ENCODE results near the gene PSMB5.

Gene PSMB5

GRCh38 chr14:23024612-23025075 lies 10.1 kb downstream of the PSMB5 start:
- CTCF ChIA-PET, result interaction anchor here (0.9 to 3.2 kb wide), 11 partner anchors 9 to 468 kb away, joined by 3 to 17 read pairs (median 5); partner anchors contain the start of gene AJUBA
- DNase-seq (ENCODE audit: low read depth, low spot score), result no peak
- H3K4me3 ChIP-seq (ENCODE audit: low read depth, low read length), result no peak overlapping the region
- POLR2A ChIA-PET, result interaction anchor here (1.0 to 3.1 kb wide), 2 partner anchors 9 to 18 kb away, joined by 3 to 13 read pairs; no protein-coding TSS in a partner anchor
- TF ChIP-seq CTCF (IDR thresholded peaks at IDR 0.05; ENCODE audit: insufficient read depth, low read length, missing control alignments), result no peak

DNA sequence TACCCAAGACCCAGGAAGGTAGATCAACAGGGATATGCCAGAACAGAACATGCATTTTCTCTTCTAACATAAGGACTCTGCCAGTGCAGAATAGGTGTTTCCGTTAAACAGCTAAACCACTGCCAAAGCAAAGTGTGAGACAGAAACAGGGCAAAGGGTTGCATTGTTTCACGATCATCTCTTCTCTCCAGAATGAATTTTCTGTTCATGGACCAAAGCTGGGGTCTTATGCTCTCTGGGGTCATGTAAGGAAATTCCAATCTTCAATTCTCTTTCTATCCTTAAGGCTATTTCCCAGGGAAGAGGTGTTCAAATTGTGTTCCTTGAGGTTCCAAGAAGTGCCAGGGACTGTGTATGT lies 10.9 kb downstream of the PSMB5 start:
- ChIA-PET POLR2A (interaction anchor here (1.5 to 3.1 kb wide), 2 partner anchors 11 to 17 kb away, joined by 3 to 13 read pairs; no protein-coding TSS in a partner anchor), CTCF (interaction anchor here (0.8 to 3.2 kb wide), 12 partner anchors 10 to 467 kb away, joined by 3 to 15 read pairs (median 4); partner anchors contain the start of gene AJUBA)
- no peak for DNase-seq (ENCODE audit: low read depth, low spot score)
- TF ChIP-seq CTCF (IDR thresholded peaks at IDR 0.05; ENCODE audit: insufficient read depth, low read length, missing control alignments), result no peak
- no peak overlapping the region for H3K4me3 ChIP-seq (ENCODE audit: low read depth, low read length)

GRCh38 chr14:23023022-23023794 lies 11.5 kb downstream of the PSMB5 start:
- CTCF ChIA-PET, result interaction anchor here (0.8 to 3.2 kb wide), 11 partner anchors 11 to 466 kb away, joined by 3 to 15 read pairs (median 6); partner anchors contain the start of gene CDH24
- DNase-seq (ENCODE audit: low read depth, low spot score), result no peak
- POLR2A ChIA-PET, result interaction anchor here (1.5 to 3.1 kb wide), 2 partner anchors 11 to 16 kb away, joined by 3 to 13 read pairs; no protein-coding TSS in a partner anchor
- TF ChIP-seq CTCF (IDR thresholded peaks at IDR 0.05; ENCODE audit: insufficient read depth, low read length, missing control alignments), result no peak
- no peak overlapping the region for H3K4me3 ChIP-seq (ENCODE audit: low read depth, low read length)

DNA sequence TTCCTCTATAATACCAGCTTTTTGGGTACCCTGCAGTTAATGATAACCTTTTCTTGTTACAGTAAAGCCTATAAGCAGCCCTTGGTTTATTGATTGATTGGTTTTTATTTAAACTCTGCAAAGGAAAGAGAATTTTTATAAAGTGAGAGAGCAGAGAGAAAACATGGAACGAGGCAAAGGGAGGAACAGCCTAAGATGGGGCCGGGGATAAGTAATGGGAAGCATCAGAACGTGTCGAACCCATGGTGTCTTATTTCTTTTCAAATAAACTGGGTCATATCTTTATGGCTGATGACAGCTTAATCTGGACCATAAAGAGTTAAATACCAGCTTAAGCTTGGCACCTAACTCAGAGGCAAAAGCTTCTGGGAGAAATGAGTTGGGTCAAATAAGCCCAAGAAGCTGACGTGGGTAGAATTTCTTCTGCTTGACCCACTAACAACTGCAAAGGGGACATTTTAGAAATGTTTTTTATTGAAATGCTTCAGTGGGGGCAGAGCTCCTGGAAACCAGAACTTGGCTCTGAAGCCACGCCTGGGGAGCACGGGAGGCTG lies 12.7 kb downstream of the PSMB5 start:
- H3K4me3 ChIP-seq (ENCODE audit: low read depth, low read length), result no peak overlapping the region
- CTCF ChIA-PET, result interaction anchor here (0.8 to 2.8 kb wide), 8 partner anchors 9 to 47 kb away, joined by 4 to 12 read pairs (median 5); partner anchors contain the start of gene CDH24
- no peak for DNase-seq (ENCODE audit: low read depth, low spot score)
- TF ChIP-seq CTCF (IDR thresholded peaks at IDR 0.05; ENCODE audit: insufficient read depth, low read length, missing control alignments), result no peak
- POLR2A ChIA-PET, result no interaction called here

- DNase-seq (ENCODE audit: low read depth, low spot score), result no peak
- ChIA-PET POLR2A (no interaction called here), CTCF (interaction anchor here (0.9 to 2.8 kb wide), 5 partner anchors 10 to 48 kb away, joined by 3 to 12 read pairs (median 4); partner anchors contain the start of gene CDH24)
- TF ChIP-seq CTCF (IDR thresholded peaks at IDR 0.05; ENCODE audit: insufficient read depth, low read length, missing control alignments), result no peak
- no peak overlapping the region for H3K4me3 ChIP-seq (ENCODE audit: low read depth, low read length)
Observed at GRCh38 chr14:23021434-23021833, 13.3 kb downstream of the PSMB5 start.

Data from AG04449 (cell line).